GM21619 (cell line): ENCODE results near the gene RAMP3.
A peak's percentile ranks its signal among the peaks of the same experiment; 100 is the strongest.
"Not testable (repeated sequence)": the region's sequence is repeated elsewhere in the genome, so short reads cannot be mapped to it uniquely, and the experiment has no call there.

Experiments
- ATAC-seq: cut with Tn5 transposase; IDR thresholded peaks from one replicate; pipeline ENCODE4 v1.9.1; 2021; ENCODE audit not compliant: unreplicated experiment

The RAMP3 gene

DNA sequence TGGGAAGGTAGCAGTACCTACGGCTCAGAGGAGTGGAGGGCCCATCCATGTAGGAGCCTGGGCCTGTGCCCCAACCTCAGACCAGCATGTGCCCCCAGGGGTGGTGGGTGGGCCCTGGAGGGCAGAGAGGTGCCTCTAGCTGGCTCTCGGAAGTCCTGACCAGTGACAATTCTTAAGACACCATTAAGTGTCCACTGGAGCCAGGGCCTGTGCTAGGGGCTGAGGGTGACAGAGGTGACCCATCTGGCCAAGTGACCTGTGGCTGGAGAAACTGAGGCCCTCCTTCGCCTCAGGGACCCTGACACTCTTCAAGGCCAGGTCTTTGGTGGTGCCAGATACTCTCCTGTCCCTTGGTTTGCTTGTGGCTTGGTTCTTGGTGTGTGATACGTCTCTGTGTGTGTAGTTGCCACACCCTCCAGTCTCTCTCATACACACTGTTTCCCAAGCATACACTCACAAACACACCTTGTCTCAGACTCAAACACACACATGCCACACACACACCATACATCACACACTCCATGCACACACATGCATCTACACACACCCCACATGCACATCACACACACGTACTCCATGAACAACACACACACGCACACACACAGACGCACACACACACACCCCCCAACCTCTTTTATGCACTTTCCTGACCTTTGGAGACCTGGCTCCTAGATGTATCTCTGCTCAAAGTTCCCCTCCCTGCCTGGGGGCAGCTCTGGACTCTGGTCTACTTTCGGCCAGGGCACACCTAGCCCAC, 897 bp upstream of the RAMP3 start:
- ATAC-seq, result no peak

GRCh38 chr7:45157286-45157652, 322 bp upstream of the RAMP3 start:
- no peak for ATAC-seq

DNA sequence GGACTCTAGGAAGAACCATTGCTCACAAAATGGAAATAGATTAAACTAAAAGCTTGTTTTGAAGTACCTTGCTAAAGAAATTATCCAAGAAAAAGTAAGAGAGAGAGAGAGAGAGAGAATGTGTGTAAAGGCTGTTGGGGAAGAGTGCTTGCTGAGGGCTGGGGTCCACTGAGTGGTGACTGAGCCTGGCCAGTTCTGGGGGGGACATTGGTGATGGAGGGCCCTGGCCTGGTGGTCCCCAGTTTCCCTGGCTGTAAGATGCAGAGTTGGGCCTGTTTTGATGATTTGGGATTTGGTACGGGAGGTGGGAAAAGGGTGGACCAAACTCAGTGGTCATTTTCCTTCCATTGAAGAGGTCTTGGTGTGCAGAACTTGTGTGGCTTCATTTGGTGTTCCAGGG, 880 bp downstream of the RAMP3 start:
- ATAC-seq, result no peak

GRCh38 chr7:45159296-45159695, 1.7 kb downstream of the RAMP3 start:
- ATAC-seq, result no peak

DNA sequence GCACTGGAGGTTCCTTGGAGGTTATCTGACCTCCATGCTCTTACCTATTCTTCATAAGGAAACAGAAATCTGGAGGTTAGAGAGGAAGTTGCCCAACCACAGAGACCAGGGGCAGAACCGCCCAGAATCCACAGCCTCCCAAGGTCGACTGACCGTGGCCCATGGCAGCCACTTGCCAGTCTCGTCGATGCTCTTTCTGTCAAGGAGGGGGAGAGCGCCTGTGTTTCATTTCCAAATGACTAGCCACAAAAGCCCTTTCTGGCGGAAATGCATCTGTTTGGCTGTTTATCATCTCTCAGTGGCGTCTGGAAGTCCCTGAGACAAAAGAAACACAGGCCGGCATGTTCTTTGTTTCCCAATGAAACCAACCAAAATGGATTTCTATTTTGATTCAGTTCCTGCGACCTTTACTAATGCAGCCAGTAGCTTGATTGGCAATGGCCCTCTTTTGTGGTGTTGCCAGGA, 2.9 kb downstream of the RAMP3 start:
- peak; percentile 56 for ATAC-seq

GRCh38 chr7:45161138-45161537, 3.5 kb downstream of the RAMP3 start:
- ATAC-seq, result no peak

DNA sequence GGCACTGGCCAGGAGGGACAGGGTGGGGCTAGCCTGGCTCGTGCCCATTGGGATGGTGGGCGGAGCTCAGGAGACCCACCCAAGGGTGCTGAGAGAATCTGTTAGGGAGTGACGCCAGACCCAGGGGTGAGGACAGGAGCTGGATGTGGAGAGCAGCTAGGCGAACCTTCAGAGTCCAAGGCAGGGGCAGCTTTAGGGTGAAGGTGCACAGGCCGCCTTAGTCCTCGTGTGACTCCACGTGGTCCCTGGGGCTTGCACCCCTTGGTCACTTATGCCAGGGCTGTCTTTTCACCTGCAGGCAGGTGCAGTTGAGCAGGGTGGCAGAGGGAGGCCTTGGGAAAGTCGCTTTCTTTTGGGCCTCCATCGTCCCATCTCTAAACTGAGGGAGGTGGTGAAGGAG, 4.3 kb downstream of the RAMP3 start:
- no peak for ATAC-seq

DNA sequence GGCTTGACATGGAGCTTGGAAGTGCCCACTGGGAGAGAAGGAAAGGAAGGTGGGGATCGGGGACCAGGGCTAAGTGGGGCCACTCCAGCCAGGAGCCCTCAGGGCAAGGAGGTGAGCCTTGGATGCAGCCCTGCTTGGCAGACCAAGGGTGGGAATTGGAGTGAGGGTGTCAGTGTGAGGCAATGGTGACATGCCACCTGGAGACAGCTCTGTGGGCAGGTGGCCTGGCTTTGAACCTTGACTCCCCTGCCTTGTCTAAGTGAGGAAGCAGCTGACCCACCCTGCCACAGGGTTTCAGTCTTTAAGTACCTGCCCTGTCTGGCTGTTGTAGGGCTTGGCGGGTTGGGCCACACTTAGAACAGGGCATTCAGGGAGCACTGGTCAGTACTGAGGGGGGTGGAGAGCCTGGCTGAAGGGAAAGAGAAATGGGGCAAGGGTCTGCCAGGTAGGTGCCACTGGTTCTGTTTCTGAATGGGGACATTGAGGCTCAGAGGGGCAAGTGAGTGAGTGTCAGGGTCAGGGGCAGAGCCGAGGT, 4.8 kb downstream of the RAMP3 start:
- no peak for ATAC-seq

DNA sequence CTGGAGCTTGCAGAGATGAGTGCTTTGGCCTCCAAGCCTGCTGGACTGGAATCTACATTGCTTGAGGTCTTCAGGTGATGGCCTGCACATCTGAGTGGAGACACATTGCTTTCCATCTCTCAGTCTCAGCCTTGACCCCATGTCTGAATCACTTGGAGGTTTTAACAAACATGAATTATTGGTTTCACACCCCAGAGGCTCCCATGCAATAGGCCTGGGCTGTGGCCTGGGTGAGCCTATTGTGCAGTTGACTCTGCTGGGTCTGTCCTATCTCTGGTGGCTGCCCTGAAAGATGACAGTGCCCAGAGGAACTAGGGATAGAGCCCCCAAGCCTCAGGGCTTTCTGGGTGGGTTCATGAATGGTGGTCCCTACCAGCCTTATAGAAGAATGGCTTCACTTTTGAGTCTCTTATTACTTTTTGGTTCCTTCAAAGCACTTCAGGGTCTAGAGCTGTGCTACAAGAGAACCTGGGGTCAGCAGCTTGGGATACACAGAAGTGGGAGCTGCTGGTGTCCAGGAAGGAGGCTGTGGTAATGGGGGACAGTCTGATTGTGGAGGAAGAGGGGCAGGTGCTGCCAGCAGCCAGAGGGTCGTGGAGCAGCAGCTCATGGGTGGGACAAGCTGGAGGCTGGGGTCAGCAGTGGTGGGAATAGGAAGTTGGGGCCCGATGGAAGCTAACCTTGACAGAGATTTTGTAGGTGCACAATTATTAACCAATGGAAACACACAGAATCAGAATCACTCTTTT, 5.5 kb downstream of the RAMP3 start:
- ATAC-seq, result no peak

DNA sequence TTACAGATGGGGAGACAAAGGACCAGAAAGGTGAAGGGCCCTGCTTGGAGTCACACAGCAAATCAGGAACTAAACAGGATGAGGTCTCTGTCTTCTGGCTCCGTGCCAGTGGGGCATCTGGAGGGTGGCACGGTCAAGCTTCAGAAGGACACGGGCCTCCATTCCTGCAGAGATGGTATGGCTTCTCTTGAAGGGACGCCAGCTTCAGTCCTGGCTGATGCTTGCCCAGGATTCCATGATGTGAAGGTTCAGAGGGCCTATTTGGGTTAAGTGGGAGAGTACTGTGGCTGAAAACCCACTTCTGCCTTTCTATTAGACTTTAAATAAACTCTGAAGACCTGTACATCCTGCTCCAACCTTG, 6.1 kb downstream of the RAMP3 start:
- no peak for ATAC-seq

DNA sequence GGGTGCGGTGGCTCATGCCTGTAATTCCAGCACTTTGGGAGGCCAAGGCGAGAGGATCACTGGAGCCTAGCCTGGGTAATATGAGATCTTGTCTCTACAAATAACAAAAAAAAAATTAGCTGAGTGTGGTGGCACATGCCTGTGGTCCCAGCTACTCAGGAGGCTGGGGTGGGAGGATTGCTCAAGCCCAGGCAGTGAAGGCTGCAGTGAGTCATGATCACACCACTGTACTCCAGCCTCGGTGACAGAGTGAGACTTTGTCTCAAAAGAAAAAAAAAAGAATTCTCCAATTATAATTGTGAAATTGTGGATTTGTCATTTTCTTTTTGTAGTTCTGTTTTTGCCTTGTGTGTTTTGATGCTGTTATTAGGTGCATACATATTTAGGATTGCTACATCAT, 6.7 kb downstream of the RAMP3 start:
- ATAC-seq, result not testable (repeated sequence)

GRCh38 chr7:45165857-45166256, 8.3 kb downstream of the RAMP3 start:
- ATAC-seq, result no peak

DNA sequence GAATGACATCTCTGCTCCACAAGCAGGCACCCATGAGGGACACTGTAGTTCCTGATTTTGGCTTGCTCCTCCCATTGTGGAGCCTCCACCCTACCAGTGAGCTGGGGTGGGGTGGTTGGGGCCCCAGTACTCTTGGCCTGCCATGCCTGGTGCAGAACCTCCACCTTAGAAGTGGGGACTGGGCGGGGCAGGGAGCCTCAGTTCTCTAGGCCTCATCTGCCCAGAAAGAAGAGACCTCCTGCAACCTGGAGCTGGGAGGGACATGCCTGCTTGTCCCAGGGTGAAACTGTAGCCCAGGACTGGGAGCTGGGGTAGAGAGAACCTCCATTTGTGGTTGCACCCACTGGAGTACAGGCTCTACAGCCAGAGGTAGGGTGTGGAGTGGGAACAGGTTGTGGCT, 14.4 kb downstream of the RAMP3 start:
- ATAC-seq, result no peak

GRCh38 chr7:45173596-45174327, 16.2 kb downstream of the RAMP3 start:
- no peak for ATAC-seq

DNA sequence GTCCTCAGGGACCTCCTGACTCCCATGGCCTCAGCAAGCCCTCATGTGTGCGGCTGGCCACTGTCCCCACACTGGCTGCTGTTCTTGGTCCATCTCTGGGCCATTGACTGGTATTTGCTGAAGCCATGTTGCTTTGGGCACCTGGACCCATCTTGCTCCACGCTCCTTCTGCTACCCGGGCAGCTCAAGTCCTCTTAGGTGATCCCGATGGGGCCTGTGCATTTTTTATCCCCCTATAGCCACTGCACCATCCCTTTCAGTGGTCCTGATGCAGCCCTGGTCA, 16.7 kb downstream of the RAMP3 start:
- no peak for ATAC-seq

DNA sequence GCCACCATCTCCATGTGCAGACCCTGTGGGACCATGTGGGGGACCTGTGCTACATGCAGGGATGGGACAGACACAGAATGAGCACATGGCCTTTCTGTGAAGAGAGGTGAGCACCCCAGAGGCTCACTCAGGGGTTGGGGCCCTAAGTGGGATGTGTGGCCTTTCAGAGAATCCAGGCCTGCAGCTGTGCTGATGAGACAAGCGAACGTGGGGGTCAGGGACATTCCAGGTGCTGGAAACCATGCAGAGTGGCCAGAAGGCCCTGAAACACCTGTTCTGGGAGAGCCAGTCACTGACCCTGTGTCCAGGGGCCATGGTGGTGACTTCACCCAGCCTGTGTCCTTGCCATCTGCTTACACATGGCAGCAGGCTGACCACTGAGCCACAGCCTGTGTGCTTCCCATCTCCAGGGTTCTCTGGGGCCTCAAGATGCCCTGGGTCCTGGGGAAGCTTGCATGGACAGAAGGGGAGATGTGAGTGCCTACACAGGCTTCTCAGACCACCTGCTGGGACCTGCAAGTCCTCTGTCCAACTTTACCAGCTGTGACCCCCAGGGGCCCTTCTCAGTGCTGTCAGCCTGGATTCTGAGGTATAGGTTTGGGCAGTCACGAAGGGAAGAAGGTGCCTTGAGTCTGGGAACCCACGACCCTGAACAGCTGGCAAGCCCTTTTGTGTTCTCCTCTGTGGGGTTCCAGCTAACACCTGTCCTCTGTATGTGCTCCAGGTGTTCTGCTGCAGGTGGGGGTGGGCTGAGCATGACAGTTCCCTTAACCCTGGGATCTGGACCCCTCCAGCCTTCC, 17.6 kb downstream of the RAMP3 start:
- no peak for ATAC-seq

DNA sequence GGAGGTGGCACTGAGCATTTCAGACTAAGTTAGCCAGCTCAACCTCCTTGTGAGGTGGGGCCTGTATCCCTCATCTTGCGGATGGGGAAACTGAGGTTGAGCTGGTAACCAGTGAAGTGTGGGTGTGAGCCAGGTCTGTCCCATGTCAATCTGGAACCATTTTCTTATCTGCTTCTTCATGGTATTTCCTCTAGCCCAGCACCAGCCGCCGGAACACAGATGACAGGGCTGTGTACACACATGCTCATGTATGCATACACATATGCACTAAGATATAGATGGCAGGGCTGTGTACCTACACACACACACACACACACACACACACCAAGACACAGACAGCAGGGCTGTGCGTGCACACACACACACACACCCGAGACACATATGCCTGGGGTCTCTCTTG, 18.5 kb downstream of the RAMP3 start:
- no peak for ATAC-seq

- no peak for ATAC-seq
Measured at GRCh38 chr7:45176886-45177731, 19.5 kb downstream of the RAMP3 start.

DNA sequence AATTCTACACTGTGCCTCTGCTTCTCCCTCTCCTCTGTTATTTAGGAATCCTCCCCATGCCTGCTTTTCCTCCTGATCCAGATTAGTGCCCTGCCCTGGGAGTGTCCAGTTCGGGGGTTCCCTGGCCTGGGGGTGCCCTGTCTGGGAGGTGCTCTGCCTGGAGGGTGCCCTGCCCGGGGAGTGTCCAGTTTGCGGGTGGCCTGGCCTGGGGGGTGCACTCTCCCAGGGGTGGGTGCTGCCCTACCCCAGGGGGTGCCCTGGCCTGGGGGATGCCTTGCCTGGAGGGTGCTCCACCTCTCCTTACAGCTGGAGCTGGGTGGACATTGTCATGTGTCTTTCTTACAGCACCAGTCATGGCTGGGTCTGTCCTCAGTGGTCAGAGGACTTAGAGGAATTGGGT, 20.2 kb downstream of the RAMP3 start:
- no peak for ATAC-seq
